GM18858 (cell line): ENCODE data around the gene SPTB.

Source experiments
- ATAC-seq: cut with Tn5 transposase; IDR thresholded peaks from one replicate; pipeline ENCODE4 v1.9.1; 2021; ENCODE audit not compliant: unreplicated experiment

Gene SPTB

GRCh38 chr14:64889352-64889751 lies 9.6 kb upstream of the SPTB start:
- ATAC-seq, result no peak

- no peak for ATAC-seq
Observed at GRCh38 chr14:64885559-64885958, 5.9 kb upstream of the SPTB start.

GRCh38 chr14:64880221-64881121 lies 764 bp upstream of the SPTB start:
- no peak for ATAC-seq

- no peak for ATAC-seq
Observed at GRCh38 chr14:64878837-64879634, 671 bp downstream of the SPTB start.

GRCh38 chr14:64877846-64878245 lies 1.9 kb downstream of the SPTB start:
- no peak for ATAC-seq

- ATAC-seq, result no peak
Observed at GRCh38 chr14:64875350-64875749, 4.4 kb downstream of the SPTB start.

- no peak for ATAC-seq
Observed at GRCh38 chr14:64873506-64874219, 6.0 kb downstream of the SPTB start.

GRCh38 chr14:64871344-64871743 lies 8.4 kb downstream of the SPTB start:
- no peak for ATAC-seq

- ATAC-seq, result no peak
Observed at GRCh38 chr14:64870160-64870559, 9.5 kb downstream of the SPTB start.

- ATAC-seq, result no peak
Observed at GRCh38 chr14:64868841-64869240, 10.9 kb downstream of the SPTB start.

- no peak for ATAC-seq
Observed at GRCh38 chr14:64868379-64868778, 11.3 kb downstream of the SPTB start.

GRCh38 chr14:64867182-64867581 lies 12.5 kb downstream of the SPTB start:
- no peak for ATAC-seq

GRCh38 chr14:64865992-64866391 lies 13.7 kb downstream of the SPTB start:
- ATAC-seq, result no peak

GRCh38 chr14:64865109-64865508 lies 14.6 kb downstream of the SPTB start:
- ATAC-seq, result no peak

GRCh38 chr14:64864258-64864657 lies 15.4 kb downstream of the SPTB start:
- ATAC-seq, result no peak

GRCh38 chr14:64861916-64862315 lies 17.8 kb downstream of the SPTB start:
- ATAC-seq, result no peak

- ATAC-seq, result no peak
Observed at GRCh38 chr14:64860039-64860438, 19.7 kb downstream of the SPTB start.

- ATAC-seq, result no peak
Observed at GRCh38 chr14:64857979-64858744, 21.5 kb downstream of the SPTB start.

GRCh38 chr14:64856529-64857445 lies 22.9 kb downstream of the SPTB start:
- no peak for ATAC-seq
